ENCODE results near the gene HOXA11.
A peak's percentile ranks its signal among the peaks of the same experiment; 100 is the strongest.

Gene HOXA11

DNA sequence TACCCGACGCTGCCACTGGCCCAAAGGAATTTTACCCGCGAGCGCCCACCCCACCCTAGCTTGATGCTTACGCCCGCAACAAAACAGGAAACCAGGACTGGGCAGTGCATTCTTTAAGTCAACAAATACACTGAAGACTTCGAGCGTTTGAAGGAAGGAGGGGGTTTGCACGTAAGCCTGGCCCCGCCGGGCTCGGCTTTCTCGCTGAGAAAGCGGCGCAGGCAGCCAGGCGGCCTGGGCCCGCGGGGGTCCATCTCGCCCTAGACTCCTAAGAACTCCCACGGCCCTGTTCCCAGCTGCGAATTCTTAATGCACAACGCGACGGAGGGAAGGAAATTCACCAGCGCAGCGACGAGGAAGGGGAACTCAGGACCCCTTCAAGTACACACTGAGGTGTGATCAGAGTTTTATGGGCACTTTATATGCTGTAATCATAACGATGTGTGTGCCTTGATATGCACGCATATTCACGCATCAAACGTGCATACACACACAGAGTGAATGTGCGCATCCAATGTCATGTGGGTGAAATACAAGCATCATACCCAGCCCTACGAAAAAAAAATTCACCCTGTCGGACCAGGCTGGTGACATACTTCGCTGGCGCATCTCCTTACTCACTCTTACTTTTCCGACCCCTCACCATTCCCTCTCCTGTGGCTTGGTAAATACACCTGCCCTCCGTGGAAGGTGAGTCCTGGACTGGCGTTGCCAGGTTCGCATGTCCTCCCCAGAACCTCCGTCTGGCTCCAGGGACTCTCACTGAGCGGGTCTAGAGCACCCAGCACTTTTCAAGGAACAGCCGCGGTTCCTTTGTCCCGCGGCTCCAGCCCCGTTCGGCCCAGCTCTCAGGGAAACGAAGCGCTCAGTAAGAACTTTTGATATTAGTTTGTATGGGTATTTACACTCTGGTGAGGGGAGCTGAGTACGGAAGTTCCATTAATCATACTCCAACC is 20.6 kb upstream of the HOXA11 start:
- no peak for DNase-seq (ENCODE audit: low spot score)

DNA sequence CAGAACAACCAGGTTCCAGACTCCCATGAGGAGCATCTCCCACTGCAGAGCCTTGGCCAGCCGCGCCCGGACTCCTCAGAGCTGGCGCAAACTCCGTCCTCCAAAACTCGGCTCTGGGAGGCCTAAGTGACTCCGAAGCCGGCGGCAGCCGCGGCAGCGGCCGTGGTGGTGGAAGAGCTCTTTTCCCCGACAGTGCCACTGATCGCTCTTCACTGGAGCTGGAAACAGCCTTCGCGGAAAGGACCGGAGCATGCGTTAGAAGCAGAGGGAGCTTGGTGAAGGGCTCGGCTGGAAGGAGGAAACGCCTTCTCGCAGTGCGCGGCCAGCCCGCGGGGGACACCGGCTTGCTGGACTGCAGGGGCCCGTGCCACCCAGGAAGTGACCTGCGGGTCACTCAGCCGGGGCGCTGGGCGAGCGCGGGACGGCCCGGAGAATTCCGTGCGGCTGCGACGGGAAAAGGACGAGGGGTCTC is 19.9 kb upstream of the HOXA11 start:
- no peak for DNase-seq (ENCODE audit: low spot score)

DNA sequence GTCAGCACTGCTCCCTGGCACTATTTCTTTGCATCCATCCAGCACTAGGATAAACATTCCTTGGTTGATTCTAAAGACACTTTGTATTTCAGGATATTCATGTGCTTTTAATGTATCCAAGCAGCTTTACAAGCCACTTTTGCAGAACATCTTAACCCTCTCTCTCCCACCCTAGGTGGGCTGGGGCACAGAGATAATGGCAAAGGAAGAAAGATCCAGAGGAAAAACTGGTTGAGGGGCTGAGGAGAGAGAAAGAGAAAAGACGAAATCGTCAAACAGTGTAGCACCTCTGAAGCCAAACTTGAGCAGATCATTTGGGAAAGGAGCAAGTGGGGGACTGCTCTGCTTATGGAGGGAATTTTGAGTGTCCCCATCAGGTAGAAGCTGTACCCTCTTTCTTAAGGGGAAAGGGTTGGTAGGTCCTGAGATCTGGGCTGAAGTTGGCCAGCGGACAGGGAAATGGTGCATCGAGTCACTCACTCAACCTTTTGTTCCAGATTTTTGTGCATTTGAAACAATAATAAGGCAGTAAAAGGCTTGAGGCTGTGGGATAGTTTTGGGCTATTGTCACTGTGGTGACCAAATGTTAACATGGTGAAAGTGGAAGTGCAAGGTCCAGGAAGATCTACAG is 19.0 kb upstream of the HOXA11 start:
- DNase-seq (ENCODE audit: low spot score): no peak

DNA sequence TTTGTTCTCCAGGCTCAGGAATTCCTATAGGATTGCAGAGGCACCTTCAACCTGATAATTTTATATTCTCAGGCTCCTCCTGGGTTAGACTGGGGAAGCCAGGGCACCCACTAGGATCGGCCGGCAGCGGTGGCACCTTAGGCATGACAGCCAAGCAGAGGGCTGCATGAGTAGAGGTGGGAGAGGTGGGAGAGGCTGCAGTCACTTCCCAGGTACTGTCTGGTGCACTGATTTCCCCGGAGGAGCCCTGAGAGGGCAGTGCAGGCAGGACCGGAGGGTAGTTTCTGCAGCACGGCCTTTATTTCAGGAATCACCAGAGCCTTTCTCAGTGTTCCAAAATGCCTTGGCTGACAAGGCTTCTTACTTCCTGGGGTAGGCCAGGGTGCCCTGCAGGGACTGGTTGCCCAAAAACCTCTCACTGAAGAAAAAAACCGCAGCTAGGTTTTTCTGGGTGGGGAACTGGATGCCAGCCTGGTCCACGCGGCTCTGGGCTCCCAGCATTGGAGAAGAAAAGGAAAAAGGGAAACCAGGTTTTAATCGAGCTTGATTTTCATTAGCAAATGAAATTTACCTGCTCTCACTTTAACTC is 18.4 kb upstream of the HOXA11 start:
- DNase-seq (ENCODE audit: low spot score): no peak

DNA sequence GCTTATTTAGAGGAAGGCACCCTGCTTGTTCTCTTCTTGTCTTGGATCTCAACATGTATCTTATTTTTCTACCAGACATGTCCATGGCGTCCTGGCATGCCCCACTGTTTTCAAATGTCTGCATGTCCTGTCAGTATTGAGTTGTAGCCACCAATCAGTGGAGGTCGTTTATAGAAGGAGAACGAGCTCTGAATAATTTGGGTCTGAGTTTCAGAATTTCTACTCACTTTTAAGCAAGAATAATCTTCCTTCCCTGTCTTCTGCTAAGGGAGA is 17.8 kb upstream of the HOXA11 start:
- no peak for DNase-seq (ENCODE audit: low spot score)

DNA sequence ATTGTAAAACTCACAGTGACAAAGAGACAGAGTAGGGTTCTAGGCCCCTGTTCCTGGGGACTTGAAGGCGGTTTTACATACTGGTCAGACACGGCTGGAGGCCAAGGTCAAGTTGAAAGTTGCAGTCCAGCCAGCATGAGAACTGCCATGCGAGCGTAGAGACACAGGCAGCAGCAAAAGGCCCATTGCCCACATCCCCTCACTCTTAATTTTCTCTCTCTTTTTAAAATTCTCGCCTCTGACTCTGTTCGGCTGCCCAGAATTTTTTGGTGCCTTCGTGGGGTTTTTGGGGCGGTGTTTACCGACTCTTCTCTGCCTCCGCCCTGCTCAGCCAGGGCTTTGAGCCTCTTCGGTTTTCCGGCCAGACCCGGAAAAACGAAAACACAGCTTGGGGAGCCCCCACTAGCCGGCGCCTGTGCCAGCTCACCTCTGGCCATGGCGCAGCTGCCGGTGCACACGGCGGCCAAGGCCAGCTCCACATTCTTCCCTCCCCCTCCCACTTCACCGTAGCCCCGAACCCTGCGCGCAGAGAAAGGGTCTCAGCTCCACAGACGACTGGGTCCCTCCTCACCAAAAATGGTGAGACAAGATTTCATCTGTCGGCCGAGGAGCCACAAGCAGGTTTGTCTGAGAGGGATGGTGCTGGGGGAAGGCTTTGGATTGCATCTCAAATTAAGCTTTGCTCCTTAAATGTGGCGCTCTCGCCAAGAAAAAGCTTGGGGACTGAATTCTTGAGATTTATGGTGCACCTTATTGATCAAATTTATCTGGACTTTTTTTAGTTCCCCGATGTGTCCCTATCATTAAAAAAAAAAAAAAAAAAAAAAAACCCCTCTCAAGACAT is 17.2 kb upstream of the HOXA11 start:
- DNase-seq (ENCODE audit: low spot score): no peak

DNA sequence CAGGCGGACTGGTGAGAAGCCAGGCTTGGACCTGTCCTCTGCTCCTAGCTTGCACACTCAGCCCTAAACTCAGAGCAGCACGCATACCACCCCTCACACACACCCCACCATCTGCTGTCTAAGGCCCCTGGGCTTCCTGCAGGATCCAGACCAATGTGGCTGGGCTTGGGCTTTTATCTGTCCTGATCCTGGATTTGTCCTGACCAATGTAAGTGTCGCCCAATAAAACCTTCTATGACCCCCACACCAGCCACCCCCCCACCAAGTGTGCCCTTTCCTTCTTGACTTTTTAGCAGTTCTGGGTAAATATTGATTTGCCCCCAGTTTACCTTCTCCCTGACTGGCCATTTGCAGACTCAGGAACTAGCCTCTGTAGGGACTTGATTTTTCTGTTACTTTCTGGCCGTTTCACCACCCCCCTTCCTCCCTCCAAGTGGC is 16.6 kb upstream of the HOXA11 start:
- DNase-seq (ENCODE audit: low spot score): no peak

DNA sequence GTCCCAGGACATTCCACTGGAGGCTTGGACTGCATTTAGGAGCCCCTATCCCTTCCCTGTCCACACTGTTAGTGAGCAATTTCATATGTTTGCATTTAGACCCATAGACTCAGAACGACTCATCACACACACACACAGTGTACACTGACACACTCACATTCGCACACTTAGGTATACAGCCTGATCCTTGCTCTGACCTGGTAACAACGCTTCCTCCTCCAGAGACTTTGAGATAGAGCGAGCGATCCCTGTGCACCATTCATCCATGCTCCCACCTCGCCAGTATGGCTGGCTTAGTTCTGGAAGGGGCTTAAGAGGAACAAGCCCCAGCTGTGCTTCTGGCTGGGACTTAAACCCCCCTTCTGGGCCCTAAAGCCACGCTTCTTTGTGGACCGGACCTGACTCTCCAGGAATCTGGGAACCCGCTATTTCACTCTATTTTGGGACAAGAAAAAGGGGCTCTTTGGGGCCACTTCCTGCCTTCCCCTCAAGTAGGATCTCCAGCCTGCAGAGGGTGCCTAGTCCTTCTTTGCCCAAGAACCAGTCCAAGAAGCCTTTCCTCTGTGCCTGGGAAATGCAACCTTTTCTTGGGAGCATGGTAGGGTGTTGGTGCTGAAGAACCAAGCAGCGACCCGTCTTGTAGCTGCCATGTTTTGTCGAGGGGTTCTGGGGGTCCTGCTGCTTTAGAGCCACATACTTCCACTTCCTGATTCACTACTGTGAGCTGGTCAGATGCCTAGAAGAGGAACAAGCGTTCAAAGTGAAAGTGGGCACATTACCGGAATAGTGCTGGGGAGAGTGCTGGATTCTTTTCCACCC is 15.9 kb upstream of the HOXA11 start:
- DNase-seq (ENCODE audit: low spot score): no peak

DNA sequence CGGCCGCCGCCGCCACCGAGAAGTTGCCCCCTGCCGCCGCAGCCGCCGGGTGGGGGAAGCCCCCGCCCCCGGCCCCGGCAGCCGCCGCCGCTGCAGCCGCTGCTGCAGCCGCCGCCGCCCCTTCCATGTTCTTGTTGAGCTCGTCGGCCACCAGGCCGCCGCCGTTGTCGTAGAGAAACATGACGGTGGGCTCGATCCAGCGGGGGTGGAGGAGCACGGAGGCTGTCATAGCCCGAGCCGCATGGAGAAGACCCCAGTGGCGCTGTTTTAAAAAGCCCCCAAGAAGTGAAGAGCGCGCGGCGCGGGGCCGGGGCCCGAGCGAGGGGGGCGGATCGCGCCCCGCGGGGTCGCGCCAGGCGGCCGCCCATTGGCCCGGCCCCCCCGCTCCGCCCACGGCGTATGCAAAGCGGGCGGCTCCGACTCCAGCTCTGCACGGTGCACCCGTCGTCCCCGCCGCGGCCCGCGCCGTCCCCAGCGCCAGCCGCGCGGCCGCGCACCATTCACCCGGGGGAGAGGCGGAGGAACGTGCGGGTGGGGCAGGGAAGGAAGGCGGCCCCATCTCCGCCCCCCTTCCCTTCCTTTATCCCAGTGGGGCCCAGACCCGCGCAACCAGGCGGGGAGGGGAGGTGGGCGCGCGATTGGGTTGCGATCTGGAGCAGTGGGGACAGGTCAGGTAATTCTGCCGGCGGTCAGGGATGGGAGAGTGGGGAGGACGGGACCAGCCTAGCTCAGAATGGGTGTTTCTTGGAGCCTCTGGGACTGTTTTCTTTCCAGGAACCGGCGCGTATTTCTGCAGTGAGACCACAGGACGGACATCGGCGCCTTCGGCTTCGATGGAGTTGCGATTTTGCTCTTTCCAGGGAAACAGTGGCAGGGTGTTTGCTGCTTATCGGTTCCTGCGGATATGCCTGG is 15.1 kb upstream of the HOXA11 start, which contains the start of gene HOXA13:
TSS of gene HOXA13 (minus strand) at position 243 of the 912 bp plus-strand sequence. CDS start at position 229, 14 bp downstream.
- DNase-seq (ENCODE audit: low spot score): peak; percentile 88

DNA sequence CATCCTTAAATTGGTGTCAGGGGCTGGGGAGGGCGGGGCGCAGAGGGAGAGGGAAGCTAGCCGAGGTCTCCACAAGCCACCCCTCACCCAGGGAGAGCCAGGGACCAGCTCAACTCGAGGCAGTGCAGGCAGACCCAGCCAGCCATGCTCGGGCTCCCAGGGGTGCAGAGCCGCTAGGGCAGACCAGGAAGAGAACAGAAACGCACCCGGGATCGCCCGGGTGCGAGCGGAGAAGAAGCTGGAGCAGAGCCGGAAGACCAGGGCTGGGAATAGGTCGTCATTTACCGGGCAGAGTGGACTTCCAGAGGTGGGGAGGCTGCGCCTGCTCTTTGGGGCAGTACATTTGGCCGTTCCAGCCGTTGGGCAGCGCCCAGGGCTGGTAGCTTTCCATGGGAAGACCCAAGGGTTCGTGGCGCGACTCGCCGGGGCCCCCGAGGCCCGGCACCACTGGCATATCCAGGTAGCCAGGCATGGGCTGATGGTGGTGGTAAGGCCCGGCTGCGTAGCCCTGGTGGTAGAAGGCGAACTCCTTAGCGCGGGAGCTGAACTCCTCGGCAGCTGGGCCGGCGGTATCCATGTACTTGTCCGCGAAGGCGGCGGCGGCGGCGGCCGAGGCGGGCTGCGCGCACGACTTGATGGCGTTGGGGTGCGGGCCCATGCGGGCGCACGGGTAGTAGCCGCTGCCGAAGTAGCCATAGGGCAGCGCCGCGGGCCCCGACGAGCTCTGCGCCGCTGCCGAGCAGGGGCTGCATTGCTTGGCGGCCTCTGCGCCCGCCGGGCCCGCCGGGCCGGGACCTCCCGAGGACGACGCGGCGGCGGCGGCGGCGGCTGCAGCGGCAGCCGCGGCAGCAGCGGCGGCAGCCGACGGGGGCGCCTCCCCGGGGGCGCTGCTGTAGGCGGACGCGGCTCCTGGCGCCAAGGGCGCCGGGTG is 14.1 kb upstream of the HOXA11 start:
- peak; percentile 62 for DNase-seq (ENCODE audit: low spot score)

DNA sequence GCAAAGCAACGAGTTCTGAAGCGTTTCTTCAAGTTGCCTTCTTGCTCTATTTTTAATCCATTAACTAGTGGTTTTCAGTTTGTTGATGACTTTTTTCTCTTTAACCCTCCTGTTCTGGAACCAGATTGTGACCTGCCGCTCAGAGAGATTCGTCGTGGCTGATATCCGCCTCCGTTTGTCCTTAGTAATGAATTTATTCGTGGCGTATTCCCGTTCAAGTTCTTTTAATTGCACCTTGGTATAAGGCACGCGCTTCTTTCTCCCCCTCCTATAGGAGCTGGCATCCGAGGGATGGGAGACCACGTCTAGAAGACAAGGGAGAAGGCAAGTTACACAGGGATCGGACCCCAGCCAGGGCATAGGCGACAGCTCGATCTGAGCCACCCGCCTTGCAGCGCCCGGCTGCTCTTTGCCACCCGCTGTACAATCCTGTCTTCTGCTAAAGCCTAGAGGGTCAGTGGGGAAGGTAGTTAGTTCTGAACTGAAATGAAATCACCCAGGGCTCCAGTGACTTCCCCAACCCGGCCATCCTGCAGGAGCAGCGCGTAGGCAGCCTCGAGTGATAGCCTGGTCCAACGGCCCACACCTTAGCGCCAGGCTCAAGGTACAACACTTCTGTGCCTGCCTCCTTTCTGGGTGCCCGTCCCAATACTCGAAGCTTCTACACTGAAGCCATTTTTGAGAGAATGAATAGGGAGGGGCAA is 13.3 kb upstream of the HOXA11 start:
- no peak for DNase-seq (ENCODE audit: low spot score)

DNA sequence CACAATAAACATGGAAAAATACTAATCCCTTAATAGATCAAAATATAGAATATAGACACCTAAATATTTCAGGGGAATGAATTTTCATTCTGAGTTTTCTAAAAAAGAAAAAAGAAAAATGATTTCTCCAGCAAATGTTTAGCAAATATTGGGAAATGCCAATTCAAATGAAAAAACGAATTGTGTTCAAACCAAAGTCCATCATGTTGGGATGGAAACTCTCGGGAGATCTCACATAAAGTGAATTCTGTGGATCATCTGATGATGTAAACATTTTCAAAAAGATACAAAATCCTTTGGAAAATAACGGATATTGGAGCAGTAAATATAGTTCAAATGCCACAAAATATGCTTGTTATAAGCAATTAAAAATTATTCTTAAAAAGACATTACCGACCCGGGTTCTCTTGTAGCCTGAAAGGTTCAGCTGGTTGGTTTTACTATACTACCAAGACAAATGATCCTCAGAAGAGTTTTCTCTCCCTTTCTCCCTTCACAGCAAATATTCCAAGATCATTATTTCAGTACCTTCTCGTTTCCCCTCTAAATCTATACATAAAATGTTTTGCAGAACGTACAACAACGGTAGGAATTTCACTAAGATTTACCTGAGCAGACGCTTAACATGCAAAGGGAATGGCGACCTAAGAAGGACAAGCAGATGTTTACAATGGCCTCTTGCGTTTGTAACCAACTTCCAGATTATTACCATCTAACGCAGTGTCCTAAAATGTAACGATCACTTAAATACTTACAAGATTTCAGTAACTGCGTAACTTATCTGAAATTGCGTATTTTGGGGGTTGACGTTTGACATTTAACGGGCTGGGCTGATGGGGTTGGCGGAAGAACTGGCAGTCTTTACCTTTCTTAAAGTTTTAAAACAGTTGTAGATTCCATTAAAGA is 12.4 kb upstream of the HOXA11 start:
- no peak for DNase-seq (ENCODE audit: low spot score)

DNA sequence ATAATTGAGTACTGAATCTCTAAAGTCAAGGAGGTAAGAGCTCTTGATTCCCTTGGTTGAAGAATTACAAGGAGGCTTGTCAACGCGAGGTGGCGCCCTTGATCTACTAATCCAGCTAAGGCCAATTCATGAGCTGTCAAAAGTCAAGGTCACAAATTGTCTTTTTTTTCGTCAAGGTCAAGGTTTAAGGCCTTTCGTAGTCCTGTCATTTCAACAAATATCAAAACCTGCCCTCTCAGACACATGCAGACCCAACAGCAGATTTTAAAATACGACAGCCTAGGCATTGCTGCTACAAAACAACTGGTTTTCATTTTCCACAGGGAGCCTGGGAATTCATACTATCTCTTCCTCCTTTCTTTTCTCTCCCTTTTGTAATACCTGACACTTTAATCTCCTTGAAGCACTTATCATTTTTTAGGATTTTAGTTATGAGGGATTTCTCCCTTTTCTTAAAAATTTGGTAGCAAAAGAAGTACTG is 11.3 kb upstream of the HOXA11 start:
- peak; percentile 88 for DNase-seq (ENCODE audit: low spot score)

DNA sequence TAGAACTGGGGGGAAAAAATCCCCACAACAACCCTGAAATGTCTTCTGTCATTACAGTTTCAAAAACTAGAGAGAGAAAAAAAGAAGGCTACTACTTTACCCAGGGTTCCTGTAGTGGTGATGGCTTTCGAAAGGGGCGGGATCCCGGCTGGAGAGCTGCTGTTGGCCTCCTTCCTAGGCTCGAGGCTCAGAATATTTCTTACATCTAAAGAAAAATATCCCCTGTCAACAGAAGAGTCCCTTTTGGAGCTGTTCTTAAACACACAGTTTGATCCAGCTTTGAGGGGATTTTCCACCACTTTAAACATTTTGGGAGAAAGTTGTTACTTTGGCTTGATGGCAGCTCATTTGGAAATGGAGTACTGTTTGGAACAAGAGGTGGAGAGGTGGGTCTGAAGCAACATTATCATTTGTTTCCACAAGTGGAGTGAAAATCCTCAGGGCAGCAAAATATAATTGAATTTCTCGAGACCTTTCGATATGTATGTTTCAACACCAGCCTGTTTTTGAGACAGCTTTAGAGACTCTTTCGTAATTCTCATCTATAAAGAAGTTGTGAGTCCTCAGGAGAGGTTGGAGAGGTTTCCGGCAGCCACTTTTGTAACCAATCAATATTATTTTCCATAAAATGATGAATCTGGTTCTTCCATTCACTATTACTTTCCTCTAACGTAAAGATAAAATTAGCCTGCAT is 9.8 kb upstream of the HOXA11 start:
- no peak for DNase-seq (ENCODE audit: low spot score)

DNA sequence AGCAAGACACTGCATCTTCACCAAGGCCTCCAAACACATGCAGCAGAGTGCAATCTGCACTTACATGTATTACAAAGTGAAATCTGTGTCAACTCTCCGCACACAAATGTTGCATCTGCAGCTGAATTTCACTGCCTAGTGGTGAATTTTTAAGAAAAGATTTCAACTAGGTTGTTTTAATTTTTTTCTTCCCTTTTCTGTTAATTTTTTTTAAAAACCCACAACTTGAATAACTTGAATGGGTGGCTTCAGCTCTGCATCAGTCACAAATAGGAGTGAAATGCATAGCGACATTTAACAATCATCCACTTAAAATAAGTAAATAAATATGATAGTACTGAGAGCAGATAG is 8.9 kb upstream of the HOXA11 start:
- no peak for DNase-seq (ENCODE audit: low spot score)

DNA sequence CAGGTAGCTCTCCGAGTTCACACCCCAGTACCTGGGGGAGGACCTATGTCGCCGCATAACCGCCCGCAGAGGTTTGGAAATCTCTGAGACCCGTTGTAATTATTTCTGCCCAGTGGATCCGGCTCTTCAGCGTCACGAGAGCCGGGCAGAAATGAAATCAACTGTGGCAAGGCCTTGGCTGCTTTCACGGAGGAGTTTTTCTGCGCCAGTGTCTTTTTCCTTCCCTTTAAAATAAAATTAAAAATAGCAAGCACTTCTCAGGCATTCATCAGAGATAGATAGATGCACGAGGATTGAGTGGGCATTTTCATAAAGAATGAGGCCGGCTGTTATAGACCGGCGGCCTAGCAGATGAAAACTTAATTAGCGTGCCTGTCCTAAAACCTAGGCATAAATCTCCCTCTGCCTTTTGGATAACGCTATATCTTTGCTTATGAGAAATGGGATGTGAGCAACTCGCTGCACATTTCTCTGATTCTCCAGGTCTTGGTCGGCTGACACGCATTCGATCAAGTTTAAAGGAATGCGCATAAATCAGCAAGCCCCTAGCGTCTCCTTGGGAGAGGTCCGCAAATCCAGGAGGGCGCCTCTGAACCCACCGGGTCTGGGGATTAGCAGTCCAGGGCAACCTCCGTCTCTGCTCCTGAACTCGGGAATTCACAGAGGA is 8.4 kb upstream of the HOXA11 start:
- no peak for DNase-seq (ENCODE audit: low spot score)

Measured in HuH-7.5 (cell line).